SU-DHL-6 (cell line): ENCODE data around the gene CD207.

Experiments
- H2AFZ ChIP-seq: fragments of 200-600 bp; sonication (generic); 2 replicates; pipeline ENCODE4 v1.6.1; 2014; ENCODE audit warnings: low read depth, mild to moderate bottlenecking, moderate library complexity, mixed read lengths, antibody characterized with exemption, low read length; ENCODE audit not compliant: severe bottlenecking
- H3F3A ChIP-seq: fragments of 200-600 bp; shearing (Covaris generic); 2 replicates; pipeline ENCODE4 v1.6.0; 2016; ENCODE audit warnings: antibody characterized with exemption, mild to moderate bottlenecking; ENCODE audit not compliant: insufficient read depth
- H3K27ac ChIP-seq: fragments of 200-600 bp; sonication (generic); 2 replicates; pipeline ENCODE4 v1.5.1; 2016; ENCODE audit warnings: low read depth, mild to moderate bottlenecking, low read length, moderate library complexity, mixed read lengths
- H3K27me3 ChIP-seq: fragments of 200-600 bp; sonication (generic), shearing (Covaris generic); 2 replicates; pipeline ENCODE4 v1.6.0; 2014; ENCODE audit warnings: mild to moderate bottlenecking, low read length
- H3K36me3 ChIP-seq: fragments of 200-600 bp; sonication (generic); 2 replicates; pipeline ENCODE4 v1.6.1; 2014; ENCODE audit warnings: mild to moderate bottlenecking, low read length, mixed read lengths
- H3K4me2 ChIP-seq: fragments of 300-600, 200-600 bp; shearing (Covaris generic), sonication (generic); 2 replicates; pipeline ENCODE4 v1.6.0; 2014; ENCODE audit warnings: low read length, low read depth, mild to moderate bottlenecking; ENCODE audit not compliant: poor library complexity, severe bottlenecking
- H3K4me3 ChIP-seq: fragments of 200-600 bp; sonication (generic); 2 replicates; pipeline ENCODE4 v1.5.1; 2014; ENCODE audit warnings: antibody characterized with exemption, low read length, mild to moderate bottlenecking, mixed read lengths; ENCODE audit not compliant: insufficient read depth, poor library complexity, severe bottlenecking
- H3K79me2 ChIP-seq: fragments of 200-600 bp; sonication (generic); 2 replicates; pipeline ENCODE4 v1.6.1; 2014; ENCODE audit warnings: mild to moderate bottlenecking, low read length, moderate library complexity; ENCODE audit not compliant: insufficient read depth
- H3K9ac ChIP-seq: fragments of 200-600 bp; sonication (generic); 2 replicates; pipeline ENCODE4 v1.7.0; 2014; ENCODE audit warnings: mild to moderate bottlenecking, low read length
- H3K9me2 ChIP-seq: fragments of 200-600 bp; sonication (generic); replicated peaks from 2 replicates; pipeline ENCODE4 v1.6.1; 2014; ENCODE audit warnings: low read length; ENCODE audit not compliant: insufficient read depth
- H3K9me3 ChIP-seq: fragments of 200-600 bp; sonication (generic); 2 replicates; pipeline ENCODE4 v1.6.1; 2014; ENCODE audit warnings: low read length, mixed read lengths; ENCODE audit not compliant: insufficient read depth
- H4K20me1 ChIP-seq: fragments of 200-600 bp; sonication (generic); 2 replicates; pipeline ENCODE4 v1.6.1; 2014; ENCODE audit warnings: low read depth, mild to moderate bottlenecking, antibody characterized with exemption, low read length, moderate library complexity, mixed read lengths
- CTCF ChIP-seq: fragments of 200-600 bp; sonication (generic); IDR thresholded peaks from one replicate; pipeline ENCODE4 v1.5.1; 2017; ENCODE audit warnings: antibody characterized with exemption, mild to moderate bottlenecking, low read length, moderate library complexity; ENCODE audit not compliant: insufficient read depth, poor library complexity, severe bottlenecking
- EZH2phosphoT487 ChIP-seq: fragments of 200-600 bp; sonication (generic), shearing (Covaris generic); conservative IDR thresholded peaks from 2 replicates; pipeline ENCODE4 v1.6.1; 2018; ENCODE audit warnings: mild to moderate bottlenecking, antibody characterized with exemption, low read length, moderate library complexity, mixed read lengths

Gene CD207

GRCh38 chr2:70861777-70862625, 26.4 kb upstream of the CD207 start:
- no peak overlapping the region for H2AFZ ChIP-seq
- no peaks in the 10 kb centered on the region for H3K36me3 ChIP-seq
- H3K4me2 ChIP-seq: no peak overlapping the region
- H3K27ac ChIP-seq: no peak overlapping the region
- H4K20me1 ChIP-seq: no peaks in the 10 kb centered on the region
- H3K27me3 ChIP-seq: no peaks in the 10 kb centered on the region; the same call in 1 of the 2 replicates
- no peaks in the 10 kb centered on the region for H3K9me3 ChIP-seq
- TF ChIP-seq EZH2phosphoT487: no peak
- TF ChIP-seq CTCF: peak; percentile 86
- no peak overlapping the region for H3K9ac ChIP-seq
- H3K9me2 ChIP-seq: no peaks in the 10 kb centered on the region
- H3K4me3 ChIP-seq: no peak overlapping the region
- H3K79me2 ChIP-seq: no peaks in the 10 kb centered on the region
- H3F3A ChIP-seq: no peaks in the 10 kb centered on the region

- H3K9me2 ChIP-seq: no peaks in the 10 kb centered on the region
- no peak overlapping the region for H3K4me2 ChIP-seq
- H3F3A ChIP-seq: no peaks in the 10 kb centered on the region
- H4K20me1 ChIP-seq: no peaks in the 10 kb centered on the region
- H3K27me3 ChIP-seq: no peaks in the 10 kb centered on the region
- no peak overlapping the region for H3K27ac ChIP-seq
- TF ChIP-seq EZH2phosphoT487 (no peak), CTCF (no peak)
- no peak overlapping the region for H3K4me3 ChIP-seq
- H3K9ac ChIP-seq: no peak overlapping the region
- H3K9me3 ChIP-seq: no peaks in the 10 kb centered on the region
- no peaks in the 10 kb centered on the region for H3K79me2 ChIP-seq
- H3K36me3 ChIP-seq: no peaks in the 10 kb centered on the region
- H2AFZ ChIP-seq: no peak overlapping the region
Measured at GRCh38 chr2:70855667-70856066, 20.1 kb upstream of the CD207 start.

GRCh38 chr2:70854411-70854810, 18.8 kb upstream of the CD207 start:
- Histone ChIP-seq H3F3A (no peaks in the 10 kb centered on the region), H3K27me3 (no peaks in the 10 kb centered on the region; the same call in 1 of the 2 replicates), H4K20me1 (no peaks in the 10 kb centered on the region), H3K36me3 (no peaks in the 10 kb centered on the region), H3K79me2 (no peaks in the 10 kb centered on the region), H3K9me2 (no peaks in the 10 kb centered on the region), H3K9me3 (no peaks in the 10 kb centered on the region), H3K4me3 (no peak overlapping the region), H3K4me2 (no peak overlapping the region), H2AFZ (no peak overlapping the region), H3K9ac (no peak overlapping the region), H3K27ac (no peak overlapping the region)
- TF ChIP-seq EZH2phosphoT487: no peak

- H3K4me3 ChIP-seq: no peak overlapping the region
- H3F3A ChIP-seq: no peaks in the 10 kb centered on the region
- H2AFZ ChIP-seq: no peak overlapping the region
- H3K27ac ChIP-seq: no peak overlapping the region
- H3K9ac ChIP-seq: no peak overlapping the region
- H3K27me3 ChIP-seq: no peaks in the 10 kb centered on the region; the same call in 1 of the 2 replicates
- H3K9me2 ChIP-seq: no peaks in the 10 kb centered on the region
- H3K36me3 ChIP-seq: no peaks in the 10 kb centered on the region
- TF ChIP-seq EZH2phosphoT487 (no peak), CTCF (no peak)
- H3K9me3 ChIP-seq: no peaks in the 10 kb centered on the region
- no peaks in the 10 kb centered on the region for H3K79me2 ChIP-seq
- no peak overlapping the region for H3K4me2 ChIP-seq
- no peaks in the 10 kb centered on the region for H4K20me1 ChIP-seq
Measured at GRCh38 chr2:70852824-70853223, 17.2 kb upstream of the CD207 start.
